HepG2 (cell line): ENCODE data around the gene SNRPD3. TPM values are rescaled to one million over a fixed set of nuclear protein-coding genes. Genes with fewer than 3 reads are reported as not detected.
A peak's percentile ranks its signal among the peaks of the same experiment; 100 is the strongest.

ENCODE experiments used
- ATF7-NPFF ChIP-seq: sonication (generic); formaldehyde crosslinking; IDR thresholded peaks from 2 replicates; pipeline ENCODE4 v1.8.1; 2023; ENCODE audit warnings: mild to moderate bottlenecking, low read depth, missing genetic modification reagents, moderate library complexity
- ETV6 ChIP-seq: sonication (generic); formaldehyde crosslinking; conservative IDR thresholded peaks from 2 replicates; pipeline ENCODE4 v1.4.0; 2020; ENCODE audit warnings: missing genetic modification reagents
- GTF2F1 ChIP-seq: fragments of 150-350 bp; IDR thresholded peaks from 2 replicates; pipeline ENCODE4 v1.6.1; 2014; ENCODE audit warnings: low read length
- HNRNPL ChIP-seq: fragments of 200-400 bp; formaldehyde crosslinking; IDR thresholded peaks from 2 replicates; pipeline ENCODE4 v1.6.1; 2017; ENCODE audit warnings: mild to moderate bottlenecking, low read depth, low read length
- IKZF4 ChIP-seq: sonication (generic); formaldehyde crosslinking; IDR thresholded peaks from 2 replicates; pipeline ENCODE4 v1.5.1; 2020; ENCODE audit warnings: borderline replicate concordance, mild to moderate bottlenecking, low read depth, missing genetic modification reagents; ENCODE audit errors: not compliant biosample characterization
- KDM5A ChIP-seq: fragments of 200-600 bp; sonication (generic); IDR thresholded peaks from 2 replicates; pipeline ENCODE4 v1.7.0; 2018; ENCODE audit warnings: antibody characterized with exemption, mild to moderate bottlenecking, low read length, borderline replicate concordance
- NCOA5 ChIP-seq: sonication (generic); formaldehyde crosslinking; IDR thresholded peaks from 2 replicates; pipeline ENCODE4 v1.4.0; 2020; ENCODE audit warnings: missing genetic modification reagents
- PLRG1 ChIP-seq: fragments of 450-650 bp; conservative IDR thresholded peaks from 2 replicates; pipeline ENCODE4 v1.6.1; 2016
- SNRNP70 ChIP-seq: fragments of 200-400 bp; formaldehyde crosslinking; IDR thresholded peaks from 2 replicates; pipeline ENCODE4 v1.6.1; 2017; ENCODE audit warnings: mild to moderate bottlenecking, low read depth, low read length, moderate library complexity
- SP4 ChIP-seq: sonication (generic); formaldehyde crosslinking; IDR thresholded peaks from 2 replicates; pipeline ENCODE4 v1.8.1; 2023; ENCODE audit warnings: mild to moderate bottlenecking, missing genetic modification reagents
- ZBTB42 ChIP-seq: sonication (generic); formaldehyde crosslinking; IDR thresholded peaks from 2 replicates; pipeline ENCODE4 v1.5.0; 2020; ENCODE audit warnings: mild to moderate bottlenecking, missing genetic modification reagents
- ZFY ChIP-seq: sonication (generic); formaldehyde crosslinking; IDR thresholded peaks from 2 replicates; pipeline ENCODE4 v1.4.0; 2020; ENCODE audit warnings: missing genetic modification reagents
- ZMYM2 ChIP-seq: sonication (generic); formaldehyde crosslinking; IDR thresholded peaks from 2 replicates; pipeline ENCODE4 v1.8.0; 2022; ENCODE audit warnings: mild to moderate bottlenecking, missing genetic modification reagents
- ZNF367 ChIP-seq: sonication (generic); formaldehyde crosslinking; IDR thresholded peaks from 2 replicates; pipeline ENCODE4 v1.4.0; 2020; ENCODE audit warnings: missing genetic modification reagents, borderline replicate concordance
- ZNF660 ChIP-seq: sonication (generic); formaldehyde crosslinking; IDR thresholded peaks from 2 replicates; pipeline ENCODE4 v1.5.1; 2020; ENCODE audit warnings: mild to moderate bottlenecking, low read depth, missing genetic modification reagents, borderline replicate concordance
- polyA plus RNA-seq, 8 experiments: library from polyadenylated mRNA; depleted of rRNA in 3 of 8; stranded (reverse) in 7 of 8; unstranded in 1 of 8; fragments of >200 nt; fragmentation: Illumina TruSeq in 4 of 8; extraction: Trizol in 4 of 8; gene quantifications; 2 replicates each; pipeline versions ENCODE4 v1.2.1 to v1.2.3, GENCODE V29; 2011 to 2016; ENCODE audit warnings: low read depth in 4 of 8, missing spikeins in 1 of 8, mixed read lengths in 1 of 8; ENCODE audit not compliant: insufficient read depth in 1 of 8
- total RNA-seq, 5 experiments: library from RNA; depleted of rRNA; stranded (reverse); fragments of >200 nt; fragmentation: Illumina TruSeq; extraction: Trizol; gene quantifications; 2 replicates each; pipeline ENCODE4 v1.2.3, GENCODE V29; 2016; ENCODE audit warnings: low read depth in 1 of 5
- TF ChIP-seq, protein P1 (sequence below): IDR thresholded peaks from 2 replicates; pipeline ENCODE4 v1.6.1; 2012; ENCODE audit warnings: low read length, improper control_type of control experiment
- TF ChIP-seq, protein P2 (sequence below): sonication (generic); formaldehyde crosslinking; IDR thresholded peaks from 2 replicates; pipeline ENCODE4 v1.9.0; 2022; ENCODE audit warnings: low read depth, missing genetic modification reagents
- TF ChIP-seq, protein P3 (sequence below): sonication (generic); formaldehyde crosslinking; IDR thresholded peaks from 2 replicates; pipeline ENCODE4 v1.4.0; 2020; ENCODE audit warnings: mild to moderate bottlenecking, missing genetic modification reagents, borderline replicate concordance
- TF ChIP-seq, protein P4 (sequence below): sonication (generic); formaldehyde crosslinking; IDR thresholded peaks from 2 replicates; pipeline ENCODE4 v1.4.0; 2020; ENCODE audit warnings: mild to moderate bottlenecking, missing genetic modification reagents

Gene SNRPD3
- total and polyA plus RNA-seq, 2 of the 13 experiments (the other 11 are each of a cell fraction or from before 2014, with no cell fraction given): 110 to 209 TPM

DNA sequence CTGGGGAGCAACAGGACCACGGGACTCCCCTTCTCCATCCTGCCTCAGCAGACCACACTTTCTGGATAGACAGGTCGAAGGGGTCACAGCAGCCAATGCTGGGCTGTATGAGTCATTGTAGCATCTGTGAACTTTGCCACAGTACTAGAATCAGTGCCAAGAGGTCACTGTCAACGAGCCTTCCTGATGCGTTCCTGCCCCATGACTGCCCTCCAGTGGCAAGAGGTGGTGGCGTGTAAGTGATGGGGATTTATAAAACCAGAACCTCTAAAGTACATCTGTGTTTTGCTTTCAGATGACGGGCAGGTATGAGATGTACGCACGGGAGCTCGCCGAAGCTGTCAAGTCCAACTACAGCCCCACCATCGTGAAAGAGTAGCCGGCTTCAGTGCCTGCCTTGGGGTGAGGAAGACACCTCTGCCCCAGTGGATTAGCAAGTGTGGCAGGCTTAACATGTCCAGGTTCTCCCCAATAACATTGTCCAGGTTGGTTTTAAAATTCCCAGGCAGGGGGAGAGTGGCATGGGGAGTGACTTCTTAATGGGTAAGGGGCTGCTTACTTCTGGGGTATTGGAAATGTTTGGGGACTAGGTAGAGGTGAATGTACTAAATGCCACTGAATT lies 30.3 kb upstream of the SNRPD3 start (continued):
- TF ChIP-seq, protein P1, sequence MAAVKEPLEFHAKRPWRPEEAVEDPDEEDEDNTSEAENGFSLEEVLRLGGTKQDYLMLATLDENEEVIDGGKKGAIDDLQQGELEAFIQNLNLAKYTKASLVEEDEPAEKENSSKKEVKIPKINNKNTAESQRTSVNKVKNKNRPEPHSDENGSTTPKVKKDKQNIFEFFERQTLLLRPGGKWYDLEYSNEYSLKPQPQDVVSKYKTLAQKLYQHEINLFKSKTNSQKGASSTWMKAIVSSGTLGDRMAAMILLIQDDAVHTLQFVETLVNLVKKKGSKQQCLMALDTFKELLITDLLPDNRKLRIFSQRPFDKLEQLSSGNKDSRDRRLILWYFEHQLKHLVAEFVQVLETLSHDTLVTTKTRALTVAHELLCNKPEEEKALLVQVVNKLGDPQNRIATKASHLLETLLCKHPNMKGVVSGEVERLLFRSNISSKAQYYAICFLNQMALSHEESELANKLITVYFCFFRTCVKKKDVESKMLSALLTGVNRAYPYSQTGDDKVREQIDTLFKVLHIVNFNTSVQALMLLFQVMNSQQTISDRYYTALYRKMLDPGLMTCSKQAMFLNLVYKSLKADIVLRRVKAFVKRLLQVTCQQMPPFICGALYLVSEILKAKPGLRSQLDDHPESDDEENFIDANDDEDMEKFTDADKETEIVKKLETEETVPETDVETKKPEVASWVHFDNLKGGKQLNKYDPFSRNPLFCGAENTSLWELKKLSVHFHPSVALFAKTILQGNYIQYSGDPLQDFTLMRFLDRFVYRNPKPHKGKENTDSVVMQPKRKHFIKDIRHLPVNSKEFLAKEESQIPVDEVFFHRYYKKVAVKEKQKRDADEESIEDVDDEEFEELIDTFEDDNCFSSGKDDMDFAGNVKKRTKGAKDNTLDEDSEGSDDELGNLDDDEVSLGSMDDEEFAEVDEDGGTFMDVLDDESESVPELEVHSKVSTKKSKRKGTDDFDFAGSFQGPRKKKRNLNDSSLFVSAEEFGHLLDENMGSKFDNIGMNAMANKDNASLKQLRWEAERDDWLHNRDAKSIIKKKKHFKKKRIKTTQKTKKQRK: no peak
- TF ChIP-seq NCOA5 (CRISPR knock-in tag): no peak
- no peak for TF ChIP-seq ATF7-NPFF (CRISPR knock-in tag)
- TF ChIP-seq, protein P2, sequence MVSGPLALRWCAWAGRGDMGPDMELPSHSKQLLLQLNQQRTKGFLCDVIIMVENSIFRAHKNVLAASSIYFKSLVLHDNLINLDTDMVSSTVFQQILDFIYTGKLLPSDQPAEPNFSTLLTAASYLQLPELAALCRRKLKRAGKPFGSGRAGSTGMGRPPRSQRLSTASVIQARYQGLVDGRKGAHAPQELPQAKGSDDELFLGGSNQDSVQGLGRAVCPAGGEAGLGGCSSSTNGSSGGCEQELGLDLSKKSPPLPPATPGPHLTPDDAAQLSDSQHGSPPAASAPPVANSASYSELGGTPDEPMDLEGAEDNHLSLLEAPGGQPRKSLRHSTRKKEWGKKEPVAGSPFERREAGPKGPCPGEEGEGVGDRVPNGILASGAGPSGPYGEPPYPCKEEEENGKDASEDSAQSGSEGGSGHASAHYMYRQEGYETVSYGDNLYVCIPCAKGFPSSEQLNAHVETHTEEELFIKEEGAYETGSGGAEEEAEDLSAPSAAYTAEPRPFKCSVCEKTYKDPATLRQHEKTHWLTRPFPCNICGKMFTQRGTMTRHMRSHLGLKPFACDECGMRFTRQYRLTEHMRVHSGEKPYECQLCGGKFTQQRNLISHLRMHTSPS (CRISPR knock-in tag): no peak
- no peak for TF ChIP-seq SNRNP70
- no peak for TF ChIP-seq KDM5A
- TF ChIP-seq GTF2F1: no peak
- no peak for TF ChIP-seq IKZF4 (CRISPR knock-in tag)
- no peak for TF ChIP-seq ZBTB42 (CRISPR knock-in tag)
- no peak for TF ChIP-seq HNRNPL
- TF ChIP-seq ZNF367 (CRISPR knock-in tag): no peak
- no peak for TF ChIP-seq ZMYM2
- no peak for TF ChIP-seq ZNF660 (CRISPR knock-in tag)
- no peak for TF ChIP-seq ETV6 (CRISPR knock-in tag)
- TF ChIP-seq, protein P3, sequence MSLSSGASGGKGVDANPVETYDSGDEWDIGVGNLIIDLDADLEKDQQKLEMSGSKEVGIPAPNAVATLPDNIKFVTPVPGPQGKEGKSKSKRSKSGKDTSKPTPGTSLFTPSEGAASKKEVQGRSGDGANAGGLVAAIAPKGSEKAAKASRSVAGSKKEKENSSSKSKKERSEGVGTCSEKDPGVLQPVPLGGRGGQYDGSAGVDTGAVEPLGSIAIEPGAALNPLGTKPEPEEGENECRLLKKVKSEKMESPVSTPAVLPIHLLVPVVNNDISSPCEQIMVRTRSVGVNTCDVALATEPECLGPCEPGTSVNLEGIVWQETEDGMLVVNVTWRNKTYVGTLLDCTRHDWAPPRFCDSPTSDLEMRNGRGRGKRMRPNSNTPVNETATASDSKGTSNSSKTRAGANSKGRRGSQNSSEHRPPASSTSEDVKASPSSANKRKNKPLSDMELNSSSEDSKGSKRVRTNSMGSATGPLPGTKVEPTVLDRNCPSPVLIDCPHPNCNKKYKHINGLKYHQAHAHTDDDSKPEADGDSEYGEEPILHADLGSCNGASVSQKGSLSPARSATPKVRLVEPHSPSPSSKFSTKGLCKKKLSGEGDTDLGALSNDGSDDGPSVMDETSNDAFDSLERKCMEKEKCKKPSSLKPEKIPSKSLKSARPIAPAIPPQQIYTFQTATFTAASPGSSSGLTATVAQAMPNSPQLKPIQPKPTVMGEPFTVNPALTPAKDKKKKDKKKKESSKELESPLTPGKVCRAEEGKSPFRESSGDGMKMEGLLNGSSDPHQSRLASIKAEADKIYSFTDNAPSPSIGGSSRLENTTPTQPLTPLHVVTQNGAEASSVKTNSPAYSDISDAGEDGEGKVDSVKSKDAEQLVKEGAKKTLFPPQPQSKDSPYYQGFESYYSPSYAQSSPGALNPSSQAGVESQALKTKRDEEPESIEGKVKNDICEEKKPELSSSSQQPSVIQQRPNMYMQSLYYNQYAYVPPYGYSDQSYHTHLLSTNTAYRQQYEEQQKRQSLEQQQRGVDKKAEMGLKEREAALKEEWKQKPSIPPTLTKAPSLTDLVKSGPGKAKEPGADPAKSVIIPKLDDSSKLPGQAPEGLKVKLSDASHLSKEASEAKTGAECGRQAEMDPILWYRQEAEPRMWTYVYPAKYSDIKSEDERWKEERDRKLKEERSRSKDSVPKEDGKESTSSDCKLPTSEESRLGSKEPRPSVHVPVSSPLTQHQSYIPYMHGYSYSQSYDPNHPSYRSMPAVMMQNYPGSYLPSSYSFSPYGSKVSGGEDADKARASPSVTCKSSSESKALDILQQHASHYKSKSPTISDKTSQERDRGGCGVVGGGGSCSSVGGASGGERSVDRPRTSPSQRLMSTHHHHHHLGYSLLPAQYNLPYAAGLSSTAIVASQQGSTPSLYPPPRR (CRISPR knock-in tag): peak; percentile 66; the same call in 1 of the 2 replicates
- TF ChIP-seq SP4 (CRISPR knock-in tag): 0 out of 2 replicates have a peak, but pooled peaks have one; percentile 19
- no peak for TF ChIP-seq PLRG1
- TF ChIP-seq, protein P4, sequence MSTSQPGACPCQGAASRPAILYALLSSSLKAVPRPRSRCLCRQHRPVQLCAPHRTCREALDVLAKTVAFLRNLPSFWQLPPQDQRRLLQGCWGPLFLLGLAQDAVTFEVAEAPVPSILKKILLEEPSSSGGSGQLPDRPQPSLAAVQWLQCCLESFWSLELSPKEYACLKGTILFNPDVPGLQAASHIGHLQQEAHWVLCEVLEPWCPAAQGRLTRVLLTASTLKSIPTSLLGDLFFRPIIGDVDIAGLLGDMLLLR (CRISPR knock-in tag): no peak
- no peak for TF ChIP-seq ZFY (CRISPR knock-in tag)
